ENCODE data around the gene TMEM95. TPM values are rescaled to one million over a fixed set of nuclear protein-coding genes. Genes with fewer than 3 reads are reported as not detected.
A peak's percentile ranks its signal among the peaks of the same experiment; 100 is the strongest.

TMEM95 gene
- total and polyA plus RNA-seq, 2 experiments from 2014 or later, result not detected

GRCh38 chr17:7352503-7352889, 2.5 kb upstream of the TMEM95 start:
- H3K9me3 ChIP-seq (ENCODE audit: low read depth), result no peaks in the 10 kb centered on the region
- H3K36me3 ChIP-seq, result no peaks in the 10 kb centered on the region
- no peak for DNase-seq (ENCODE audit: low read depth in 1 of 2, low spot score in 1 of 2)
- H3K4me1 ChIP-seq (ENCODE audit: low read depth), result peaks cover 13% of the 10 kb centered on the region
- TF ChIP-seq, protein P1, sequence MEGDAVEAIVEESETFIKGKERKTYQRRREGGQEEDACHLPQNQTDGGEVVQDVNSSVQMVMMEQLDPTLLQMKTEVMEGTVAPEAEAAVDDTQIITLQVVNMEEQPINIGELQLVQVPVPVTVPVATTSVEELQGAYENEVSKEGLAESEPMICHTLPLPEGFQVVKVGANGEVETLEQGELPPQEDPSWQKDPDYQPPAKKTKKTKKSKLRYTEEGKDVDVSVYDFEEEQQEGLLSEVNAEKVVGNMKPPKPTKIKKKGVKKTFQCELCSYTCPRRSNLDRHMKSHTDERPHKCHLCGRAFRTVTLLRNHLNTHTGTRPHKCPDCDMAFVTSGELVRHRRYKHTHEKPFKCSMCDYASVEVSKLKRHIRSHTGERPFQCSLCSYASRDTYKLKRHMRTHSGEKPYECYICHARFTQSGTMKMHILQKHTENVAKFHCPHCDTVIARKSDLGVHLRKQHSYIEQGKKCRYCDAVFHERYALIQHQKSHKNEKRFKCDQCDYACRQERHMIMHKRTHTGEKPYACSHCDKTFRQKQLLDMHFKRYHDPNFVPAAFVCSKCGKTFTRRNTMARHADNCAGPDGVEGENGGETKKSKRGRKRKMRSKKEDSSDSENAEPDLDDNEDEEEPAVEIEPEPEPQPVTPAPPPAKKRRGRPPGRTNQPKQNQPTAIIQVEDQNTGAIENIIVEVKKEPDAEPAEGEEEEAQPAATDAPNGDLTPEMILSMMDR (IDR thresholded peaks at IDR 0.05; ENCODE audit: low read depth, low read length), result peak; percentile 52
- peak overlapping the region; percentile 97 for H3K27ac ChIP-seq
- peak overlapping the region; percentile 54 for H3K4me3 ChIP-seq
- H3K27me3 ChIP-seq, result no peaks in the 10 kb centered on the region

- DNase-seq (ENCODE audit: low read depth in 1 of 2, low spot score in 1 of 2), result no peak
- Histone ChIP-seq H3K36me3 (no peaks in the 10 kb centered on the region), H3K27me3 (no peaks in the 10 kb centered on the region), H3K27ac (peak overlapping the region; percentile 97), H3K4me3 (peak overlapping the region; percentile 54), H3K4me1 (ENCODE audit: low read depth) (peaks cover 11% of the 10 kb centered on the region), H3K9me3 (ENCODE audit: low read depth) (no peaks in the 10 kb centered on the region)
- TF ChIP-seq, protein P1 (IDR thresholded peaks at IDR 0.05; ENCODE audit: low read depth, low read length), result no peak
Observed at GRCh38 chr17:7352910-7353635, 1.9 kb upstream of the TMEM95 start.

GRCh38 chr17:7354262-7354843, 603 bp upstream of the TMEM95 start:
- no peak overlapping the region for H3K27ac ChIP-seq
- TF ChIP-seq, protein P1 (IDR thresholded peaks at IDR 0.05; ENCODE audit: low read depth, low read length), result no peak
- DNase-seq (ENCODE audit: low read depth in 1 of 2, low spot score in 1 of 2), result peak; percentile 26 to 36
- no peaks in the 10 kb centered on the region for H3K27me3 ChIP-seq
- no peaks in the 10 kb centered on the region for H3K9me3 ChIP-seq (ENCODE audit: low read depth)
- no peaks in the 10 kb centered on the region for H3K36me3 ChIP-seq
- H3K4me3 ChIP-seq, result no peak overlapping the region
- H3K4me1 ChIP-seq (ENCODE audit: low read depth), result peaks cover 11% of the 10 kb centered on the region

DNA sequence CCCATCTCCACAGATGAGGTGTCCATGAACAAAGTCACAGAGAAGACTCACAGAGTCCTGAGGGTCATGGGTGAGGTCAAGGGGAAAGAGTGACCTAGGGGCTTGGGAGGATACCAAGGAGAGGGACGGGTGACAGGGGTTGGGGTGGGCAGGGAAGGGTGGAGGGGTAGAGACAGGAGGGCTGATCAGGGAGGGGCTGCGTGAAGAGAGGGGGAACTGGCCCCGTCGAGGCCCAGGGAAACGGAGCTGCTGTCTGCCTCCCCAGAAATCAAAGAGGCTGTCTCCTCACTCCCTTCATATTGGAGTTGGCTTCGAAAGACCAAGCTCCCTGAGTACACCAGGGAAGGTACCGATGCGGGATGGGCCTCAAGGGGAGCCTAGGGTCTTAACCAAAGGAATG, 617 bp downstream of the TMEM95 start:
- no peaks in the 10 kb centered on the region for H3K36me3 ChIP-seq
- DNase-seq (ENCODE audit: low read depth in 1 of 2, low spot score in 1 of 2), result no peak
- no peaks in the 10 kb centered on the region for H3K27me3 ChIP-seq
- peaks cover 6% of the 10 kb centered on the region for H3K4me1 ChIP-seq (ENCODE audit: low read depth)
- no peaks in the 10 kb centered on the region for H3K9me3 ChIP-seq (ENCODE audit: low read depth)
- TF ChIP-seq, protein P1 (IDR thresholded peaks at IDR 0.05; ENCODE audit: low read depth, low read length), result no peak
- H3K27ac ChIP-seq, result no peak overlapping the region
- no peak overlapping the region for H3K4me3 ChIP-seq

DNA sequence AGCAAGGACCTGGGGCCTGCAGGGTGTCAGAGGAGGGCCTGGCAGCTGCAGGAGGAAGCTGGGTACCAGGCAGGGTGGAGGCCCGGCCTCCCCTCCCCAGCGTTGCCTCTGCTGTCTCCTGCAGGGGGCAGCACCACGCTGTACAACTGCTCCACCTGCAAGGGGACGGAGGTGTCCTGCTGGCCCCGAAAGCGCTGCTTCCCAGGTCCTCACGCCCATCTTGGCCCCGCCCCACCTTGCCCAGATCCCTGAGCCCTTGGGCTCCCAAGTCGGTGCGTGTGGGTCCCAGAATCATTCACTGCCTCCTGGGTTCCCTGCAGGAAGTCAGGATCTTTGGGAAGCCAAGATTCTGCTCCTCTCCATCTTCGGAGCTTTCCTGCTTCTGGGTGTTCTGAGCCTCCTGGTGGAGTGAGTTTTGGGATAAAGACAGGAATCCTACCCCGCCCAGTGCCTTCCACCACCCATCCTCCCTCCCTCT, 1.2 kb downstream of the TMEM95 start:
- TF ChIP-seq, protein P1 (IDR thresholded peaks at IDR 0.05; ENCODE audit: low read depth, low read length), result peak; percentile 83
- H3K4me1 ChIP-seq (ENCODE audit: low read depth), result peaks cover 6% of the 10 kb centered on the region
- H3K9me3 ChIP-seq (ENCODE audit: low read depth), result no peaks in the 10 kb centered on the region
- no peak overlapping the region for H3K27ac ChIP-seq
- DNase-seq (ENCODE audit: low read depth in 1 of 2, low spot score in 1 of 2), result peak; percentile 78 to 79
- no peaks in the 10 kb centered on the region for H3K27me3 ChIP-seq
- no peak overlapping the region for H3K4me3 ChIP-seq
- no peaks in the 10 kb centered on the region for H3K36me3 ChIP-seq

Measured in cardiac muscle cell (in vitro differentiated cells and primary cell).